ENCODE measurements around the gene SH2D1B.
A peak's percentile ranks its signal among the peaks of the same experiment; 100 is the strongest.
"Not testable (repeated sequence)": the region's sequence is repeated elsewhere in the genome, so short reads cannot be mapped to it uniquely, and the experiment has no call there.

The SH2D1B gene, protein sequence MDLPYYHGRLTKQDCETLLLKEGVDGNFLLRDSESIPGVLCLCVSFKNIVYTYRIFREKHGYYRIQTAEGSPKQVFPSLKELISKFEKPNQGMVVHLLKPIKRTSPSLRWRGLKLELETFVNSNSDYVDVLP

DNA sequence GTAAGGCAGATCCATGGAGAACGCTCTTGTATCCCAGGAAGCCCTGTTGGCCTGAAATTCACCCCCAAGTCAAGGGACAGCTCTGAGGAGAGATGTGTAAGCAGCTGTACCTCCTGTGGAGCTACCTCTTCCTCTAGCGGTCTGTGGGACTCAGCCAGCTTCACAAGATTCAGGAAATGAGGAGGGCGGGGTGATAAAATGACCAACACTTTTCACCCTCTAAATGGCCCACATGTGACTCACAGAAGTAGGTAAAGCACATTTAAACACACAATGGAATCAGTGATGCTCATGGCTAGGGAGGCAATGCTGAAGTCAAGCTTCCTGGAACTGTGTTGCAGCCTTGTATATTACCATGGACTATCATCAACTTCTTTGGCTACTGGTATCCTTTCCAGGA is at the start of gene SH2D1B:
SH2D1B (minus strand) TSS at position 135 of the 400 bp plus-strand sequence; CDS start at position 15, 120 bp downstream.
- DNase-seq = no peak

DNA sequence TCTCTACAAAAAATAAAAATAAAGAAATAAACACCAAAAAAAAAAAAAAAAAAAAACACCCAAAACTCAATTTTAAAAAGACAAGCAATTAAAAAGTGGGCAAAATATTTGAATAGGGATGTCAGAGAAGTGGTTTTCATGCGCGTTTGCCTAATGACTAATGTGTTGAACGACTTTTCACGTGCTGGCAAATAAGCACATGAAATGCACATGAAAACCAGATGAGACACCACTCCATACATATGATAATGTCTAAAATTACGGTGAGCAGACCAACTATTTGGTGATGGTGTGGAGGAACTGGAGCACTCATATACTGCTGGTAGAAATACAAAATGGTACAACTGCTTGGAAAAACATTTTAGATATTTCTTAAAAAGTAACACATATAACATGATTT is 46.3 kb upstream of the SH2D1B start:
- no peak for DNase-seq

DNA sequence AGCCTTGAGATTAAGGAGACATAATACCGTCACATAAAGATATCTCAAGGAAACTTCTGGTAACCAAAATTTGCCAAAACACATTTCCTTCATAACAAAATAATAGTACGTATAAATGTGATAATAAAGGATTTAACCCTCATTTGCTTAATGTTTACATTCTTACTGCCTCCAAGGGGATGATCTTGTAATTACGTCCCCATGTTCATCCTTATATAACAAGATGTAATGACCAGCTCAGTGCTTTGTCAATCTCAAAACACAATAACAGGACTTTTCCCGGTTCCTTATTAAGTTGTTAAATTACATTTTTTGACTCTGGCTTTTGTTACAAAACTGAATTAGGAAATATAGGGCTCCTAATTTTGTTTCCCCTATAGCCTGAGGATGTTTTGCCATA is 44.4 kb upstream of the SH2D1B start:
- no peak for DNase-seq

DNA sequence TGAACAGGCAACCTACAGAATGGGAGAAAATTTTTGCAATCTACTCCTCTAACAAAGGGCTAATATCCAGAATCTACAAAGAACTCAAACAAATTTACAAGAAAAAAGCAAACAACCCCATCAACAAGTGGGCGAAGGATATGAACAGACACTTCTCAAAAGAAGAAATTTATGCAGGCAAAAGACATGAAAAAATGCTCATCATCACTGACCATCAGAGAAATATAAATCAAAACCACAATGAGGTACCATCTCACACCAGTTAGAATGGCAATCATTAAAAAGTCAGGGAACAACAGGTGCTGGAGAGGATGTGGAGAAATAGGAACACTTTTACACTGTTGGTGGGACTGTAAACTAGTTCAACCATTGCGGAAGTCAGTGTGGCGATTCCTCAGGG is 42.4 kb upstream of the SH2D1B start:
- not testable (repeated sequence) for DNase-seq

DNA sequence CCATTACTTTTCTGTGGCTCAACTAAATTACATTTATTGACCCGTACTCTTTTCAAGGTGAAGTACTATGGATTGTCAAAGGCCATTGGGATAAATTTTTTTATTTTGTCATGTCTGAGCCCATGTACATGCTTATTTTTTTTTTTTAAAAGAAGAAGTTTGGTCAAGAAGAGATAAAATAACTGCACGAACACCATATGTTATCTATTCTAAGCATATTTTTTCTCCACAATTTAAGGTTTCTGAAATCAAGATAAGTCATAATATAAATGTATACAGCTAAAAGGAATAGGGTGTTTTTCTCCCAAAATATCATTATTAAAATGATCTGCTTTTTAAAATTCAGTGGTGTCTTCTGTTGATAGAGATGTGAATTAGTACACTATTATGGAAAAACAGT is 35.0 kb upstream of the SH2D1B start:
- DNase-seq = no peak

DNA sequence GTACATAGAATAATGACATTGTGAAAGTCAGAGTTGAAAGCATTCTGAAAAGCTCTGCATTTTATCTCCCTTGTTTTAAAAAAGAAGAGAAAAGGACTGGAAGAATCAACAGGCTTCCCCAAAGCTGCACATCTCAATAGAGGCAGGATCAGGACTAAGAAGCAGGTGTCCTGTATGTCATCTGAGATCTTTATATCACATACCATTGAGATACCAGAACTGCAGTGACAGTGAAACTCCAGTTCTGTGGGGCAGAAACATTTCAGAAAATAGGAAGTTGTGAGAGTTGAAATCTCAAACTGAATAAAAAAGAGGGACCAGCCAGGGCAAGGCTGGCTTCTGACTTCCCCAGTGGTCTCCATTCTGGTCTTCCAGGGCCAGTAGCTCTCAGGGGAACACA is 33.0 kb upstream of the SH2D1B start:
- no peak for DNase-seq

DNA sequence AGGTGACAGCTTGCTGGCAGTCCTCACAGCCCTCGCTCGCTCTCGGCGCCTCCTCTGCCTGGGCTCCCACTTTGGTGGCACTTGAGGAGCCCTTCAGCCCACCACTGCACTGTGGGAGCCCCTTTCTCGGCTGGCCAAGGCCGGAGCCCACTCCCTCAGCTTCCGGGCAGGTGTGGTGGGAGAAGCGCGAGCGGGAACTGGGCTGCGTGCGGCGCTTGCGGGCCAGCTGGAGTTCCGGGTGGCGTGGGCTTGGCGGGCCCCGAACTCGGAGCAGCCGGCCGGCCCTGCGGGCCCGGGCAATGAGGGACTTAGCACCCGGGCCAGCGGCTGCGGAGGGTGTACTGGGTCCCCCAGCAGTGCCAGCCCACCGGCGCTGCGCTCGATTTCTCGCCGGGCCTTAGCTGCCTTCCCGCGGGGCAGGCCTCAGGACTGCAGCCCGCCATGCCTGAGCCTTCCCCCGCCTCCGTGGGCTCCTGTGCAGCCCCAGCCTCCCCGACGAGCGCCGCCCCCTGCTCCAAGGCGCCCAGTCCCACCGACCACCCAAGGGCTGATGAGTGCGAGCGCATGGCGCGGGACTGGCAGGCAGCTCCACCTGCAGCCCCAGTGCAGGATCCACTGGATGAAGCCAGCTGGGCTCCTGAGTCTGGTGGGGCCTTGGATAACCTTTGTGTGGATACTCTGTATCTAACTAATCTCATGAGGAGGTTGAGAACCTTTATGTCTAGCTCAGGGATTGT is 21.2 kb upstream of the SH2D1B start:
- not testable (repeated sequence) for DNase-seq

DNA sequence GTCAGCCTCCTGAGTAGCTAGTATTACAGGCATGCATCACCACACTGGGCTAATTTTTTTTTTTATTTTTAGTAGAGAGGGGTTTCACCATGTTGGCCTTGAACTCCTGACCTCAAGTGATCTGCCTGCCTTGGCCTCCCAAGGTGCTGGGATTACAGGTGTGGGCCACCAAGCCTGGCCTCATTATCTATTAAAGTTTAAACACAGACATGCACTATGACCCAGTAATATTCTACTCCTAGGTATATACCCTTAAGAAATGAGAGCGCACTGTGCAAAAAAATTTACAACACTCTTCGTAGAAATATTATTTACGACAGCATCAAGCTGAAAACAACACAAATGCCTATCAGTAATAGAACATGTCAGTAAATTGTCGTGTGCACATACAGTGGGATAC is 18.6 kb upstream of the SH2D1B start:
- DNase-seq = no peak

DNA sequence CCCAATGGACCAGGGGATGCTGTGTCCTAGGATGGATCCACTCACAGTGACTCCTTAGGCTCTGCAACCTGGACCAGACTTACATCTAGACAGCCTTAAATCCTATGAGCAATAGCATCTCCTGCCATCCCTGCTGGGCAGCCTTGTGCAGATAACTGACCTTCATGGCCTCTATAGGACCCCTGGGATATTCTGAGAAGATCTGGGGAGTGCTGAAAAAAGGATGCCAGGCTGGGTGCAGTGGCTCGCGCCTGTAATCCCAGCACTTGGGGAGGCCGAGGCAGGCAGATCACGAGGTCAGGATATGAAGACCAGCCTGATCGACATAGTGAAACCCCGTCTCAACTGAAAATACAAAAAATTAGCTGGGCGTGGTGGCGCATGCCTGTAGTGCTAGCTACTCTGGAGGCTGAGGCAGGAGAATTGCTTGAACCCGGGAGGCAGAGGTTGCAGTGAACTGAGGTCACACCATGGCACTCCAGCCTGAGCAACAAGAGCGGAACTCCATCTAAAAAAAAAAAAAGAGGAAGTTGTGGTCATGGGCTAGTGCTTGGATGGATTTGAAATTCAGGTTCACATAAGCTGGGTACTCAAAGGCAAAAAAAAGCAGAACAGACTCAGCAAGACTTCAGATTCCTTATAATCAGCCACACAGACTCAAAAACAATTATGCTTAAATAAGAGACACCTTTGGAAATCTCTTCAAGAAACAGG is 10.9 kb upstream of the SH2D1B start:
- no peak for DNase-seq

DNA sequence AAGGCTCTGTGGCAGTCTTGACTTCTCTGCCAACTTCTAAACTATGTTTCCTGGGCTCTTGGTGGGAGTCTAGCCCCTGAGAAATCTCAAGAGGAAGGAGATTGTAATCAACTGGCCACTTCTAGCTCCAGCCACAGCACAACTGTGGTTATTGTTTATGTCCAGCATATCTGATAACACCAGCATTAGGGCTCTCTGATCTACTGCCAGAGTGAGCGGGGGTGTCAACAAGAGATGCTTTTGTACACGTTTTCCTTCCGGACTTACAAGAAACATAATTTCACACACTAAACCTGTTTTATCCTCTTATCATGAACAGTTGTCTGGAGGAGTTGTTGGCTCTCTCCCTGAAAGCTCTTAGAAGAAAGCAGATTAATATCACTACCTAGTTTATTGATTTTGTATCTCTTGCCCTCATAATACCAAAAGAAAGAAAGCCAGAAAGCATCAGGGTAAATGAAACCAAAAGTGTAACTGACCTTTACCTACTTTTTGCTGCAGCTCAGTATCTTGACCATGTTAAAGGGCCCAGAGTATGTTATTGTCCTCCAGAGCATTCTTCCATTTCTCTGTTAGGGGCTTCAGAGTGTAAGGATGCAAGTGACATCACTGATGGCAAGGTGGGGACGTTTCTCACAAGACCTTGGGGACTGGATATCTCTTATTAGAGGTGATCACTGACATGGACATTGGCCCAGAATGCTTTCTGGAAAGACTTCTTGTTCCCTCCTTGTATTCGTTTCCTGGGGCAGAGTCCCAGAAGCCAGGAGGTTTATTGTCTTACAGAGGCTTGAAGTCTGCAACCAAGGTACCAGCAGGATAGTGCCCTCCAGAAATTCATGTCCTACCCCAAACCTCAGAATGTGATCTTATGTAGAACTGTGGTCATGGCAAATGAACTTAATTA is 9.6 kb upstream of the SH2D1B start:
- no peak for DNase-seq

DNA sequence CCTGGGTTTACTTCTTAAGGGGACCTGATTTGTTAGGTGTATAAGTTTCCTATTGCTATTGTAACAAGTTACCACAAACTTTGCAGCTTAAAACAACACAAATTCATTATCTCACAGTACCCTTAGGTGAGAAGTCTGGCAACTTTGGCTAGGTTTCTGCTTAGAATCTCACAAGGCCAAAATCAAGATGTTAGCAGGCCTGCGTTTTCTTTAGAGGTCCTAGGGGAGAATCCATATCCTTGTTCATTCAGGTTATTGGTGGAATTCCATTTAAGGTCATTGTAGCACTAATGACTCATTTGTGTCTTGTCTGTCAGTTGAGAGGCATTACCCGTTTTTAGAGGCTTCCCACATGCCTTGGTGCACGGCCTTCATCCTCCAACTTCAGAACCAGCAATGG is 8.2 kb upstream of the SH2D1B start:
- DNase-seq = no peak

DNA sequence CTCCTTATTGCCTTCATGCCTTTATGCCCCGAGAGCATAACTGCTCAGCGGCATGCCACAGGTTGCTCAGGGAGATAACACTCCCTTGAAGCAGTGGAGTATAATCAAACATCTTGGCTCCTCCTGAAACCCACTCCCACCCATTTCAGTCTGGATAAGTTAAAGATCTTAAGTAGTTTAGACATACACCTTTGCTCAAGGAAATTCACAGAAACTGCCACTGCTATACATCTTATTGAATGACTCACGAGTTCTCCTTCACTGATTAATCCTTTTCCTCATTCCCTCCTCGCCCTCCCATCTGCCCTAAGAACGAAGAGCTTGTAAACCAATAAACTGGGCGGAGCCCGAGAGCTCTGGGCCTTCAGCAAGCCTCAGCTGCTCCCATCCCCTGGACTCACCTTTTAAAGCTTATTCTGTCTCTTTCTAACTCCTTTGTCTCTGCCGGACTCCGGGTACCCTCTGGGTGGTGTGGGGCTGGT is 7.6 kb upstream of the SH2D1B start:
- DNase-seq = not testable (repeated sequence)

DNA sequence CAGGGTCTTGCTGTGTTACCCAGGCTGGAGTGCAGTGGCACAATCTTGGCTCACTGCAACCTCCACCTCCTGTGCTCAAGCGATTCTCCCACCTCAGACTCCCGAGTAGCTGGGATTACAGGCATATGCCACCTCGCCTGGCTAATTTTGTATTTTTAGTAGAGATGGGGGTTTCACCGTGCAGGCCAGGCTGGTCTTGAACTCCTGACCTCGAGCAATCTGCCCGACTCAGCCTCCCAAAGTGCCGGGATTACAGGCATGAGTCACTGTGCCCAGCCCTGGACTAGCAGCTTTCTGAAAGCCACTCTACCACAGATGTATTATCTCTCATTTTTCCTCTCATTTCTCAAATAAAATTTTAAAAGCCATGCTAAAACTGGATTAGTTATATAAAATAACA is 6.6 kb upstream of the SH2D1B start:
- DNase-seq = not testable (repeated sequence)

DNA sequence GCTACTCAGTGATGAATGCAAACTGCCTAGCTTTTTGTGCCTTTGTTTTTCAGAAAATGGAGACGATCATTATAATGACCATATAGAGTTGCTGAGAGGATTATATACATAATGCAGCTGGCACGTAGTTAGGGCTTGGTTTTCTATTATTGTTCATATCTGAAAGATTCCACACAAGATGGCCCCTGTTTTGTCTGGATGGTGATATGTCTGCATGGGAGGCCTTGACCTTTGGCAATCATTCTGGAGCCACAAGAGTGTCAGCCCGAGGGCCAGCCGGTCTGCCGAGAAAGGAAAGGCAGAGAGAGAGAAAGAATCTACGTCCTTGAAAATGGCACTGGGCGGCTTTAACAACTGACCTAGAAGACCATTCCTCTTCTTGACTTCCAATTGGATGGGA is 5.7 kb upstream of the SH2D1B start:
- DNase-seq = no peak

DNA sequence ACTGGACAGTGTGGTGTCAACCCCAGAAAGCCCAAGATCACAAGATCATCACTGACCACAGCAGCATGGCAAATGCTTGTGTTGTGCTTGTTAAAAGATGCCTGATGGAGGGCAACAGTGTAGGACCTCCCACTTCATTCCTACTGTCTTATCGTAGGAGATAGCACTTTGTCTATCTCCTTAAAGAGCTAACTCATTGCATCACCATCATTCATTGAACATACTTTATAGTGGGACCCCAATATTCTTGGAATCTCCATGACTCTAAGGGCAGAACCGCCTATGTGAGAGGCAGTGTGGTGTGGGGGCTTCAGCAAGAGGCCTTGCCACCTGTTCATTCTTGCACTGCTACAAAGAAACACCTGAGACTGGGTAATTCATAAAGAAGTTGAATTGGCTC is 5.0 kb upstream of the SH2D1B start:
- DNase-seq = no peak

DNA sequence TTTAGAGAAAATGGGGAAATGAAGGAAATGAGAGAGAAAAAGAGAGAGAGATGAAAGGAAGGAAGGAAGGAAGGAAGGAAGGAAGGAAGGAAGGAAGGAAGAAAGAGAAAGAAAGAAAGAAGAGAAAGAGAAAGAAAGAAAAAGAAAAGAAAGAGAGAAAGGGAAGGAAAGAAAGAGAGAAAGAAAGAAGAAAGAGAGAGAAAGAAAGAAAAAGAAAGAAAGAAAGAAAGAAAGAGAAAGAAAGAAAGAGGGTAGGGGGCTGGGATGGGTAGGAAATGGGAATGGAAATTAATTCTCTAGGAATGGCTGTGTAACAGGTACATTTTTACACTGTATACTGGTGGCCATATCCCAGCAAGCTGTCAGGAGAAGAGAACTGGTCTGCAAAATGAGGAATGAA is 4.3 kb upstream of the SH2D1B start:
- no peak for DNase-seq

DNA sequence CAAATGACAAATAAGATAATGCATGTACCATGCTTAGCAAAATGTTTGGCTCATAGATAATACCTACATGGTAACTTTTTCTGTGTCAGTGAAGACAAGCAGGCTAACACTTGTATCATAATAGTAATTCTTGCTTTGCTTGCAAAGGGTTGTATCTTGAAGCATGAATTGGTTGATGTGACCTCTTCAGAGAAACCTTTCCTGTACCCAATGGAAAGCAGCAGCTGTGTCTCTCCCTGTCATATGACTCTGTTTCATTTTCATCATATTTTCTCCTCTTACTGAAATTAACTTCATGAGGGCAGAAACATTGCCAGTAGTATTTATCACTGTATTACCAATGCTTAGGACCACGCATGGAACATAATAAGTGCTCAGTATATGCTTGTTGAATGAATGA is 4.4 kb downstream of the SH2D1B start:
- DNase-seq = no peak

DNA sequence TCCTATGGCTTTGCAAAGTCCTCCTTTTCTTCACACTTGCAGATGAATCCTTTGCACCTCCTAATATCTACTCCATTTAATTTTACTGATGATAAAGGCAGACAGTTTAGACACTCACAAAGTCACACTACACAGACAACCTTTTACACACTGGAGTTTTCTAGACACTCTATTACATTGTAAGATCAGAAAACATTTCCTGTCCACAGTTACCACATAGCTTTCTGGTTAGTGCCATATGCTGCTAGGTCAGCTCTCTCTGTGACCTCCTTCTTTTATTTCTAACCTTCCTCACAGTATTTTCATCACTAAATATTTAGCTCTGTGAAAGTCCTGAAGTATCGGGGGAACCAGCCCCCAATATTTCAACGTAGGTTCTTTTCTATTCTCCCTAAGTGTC is 5.1 kb downstream of the SH2D1B start:
- no peak for DNase-seq

DNA sequence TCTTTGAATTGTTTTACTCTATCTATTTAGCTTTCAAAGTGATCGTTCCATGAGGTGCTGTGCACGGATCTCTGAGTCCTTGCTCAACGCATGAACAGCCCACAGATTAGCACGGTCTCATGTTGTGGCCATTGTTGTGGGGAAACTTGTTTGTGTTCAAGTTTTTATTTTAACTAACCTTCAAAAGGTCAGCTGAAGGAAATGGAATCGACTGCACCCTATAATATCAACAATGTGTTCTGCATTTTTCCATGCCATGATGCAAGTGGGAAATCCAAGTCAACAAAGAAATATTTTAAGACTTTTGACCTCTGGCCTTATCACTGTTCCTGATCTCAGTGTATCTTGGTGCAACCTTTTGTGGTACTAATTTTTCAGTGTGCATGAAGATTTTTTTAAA is 6.1 kb downstream of the SH2D1B start:
- no peak for DNase-seq

DNA sequence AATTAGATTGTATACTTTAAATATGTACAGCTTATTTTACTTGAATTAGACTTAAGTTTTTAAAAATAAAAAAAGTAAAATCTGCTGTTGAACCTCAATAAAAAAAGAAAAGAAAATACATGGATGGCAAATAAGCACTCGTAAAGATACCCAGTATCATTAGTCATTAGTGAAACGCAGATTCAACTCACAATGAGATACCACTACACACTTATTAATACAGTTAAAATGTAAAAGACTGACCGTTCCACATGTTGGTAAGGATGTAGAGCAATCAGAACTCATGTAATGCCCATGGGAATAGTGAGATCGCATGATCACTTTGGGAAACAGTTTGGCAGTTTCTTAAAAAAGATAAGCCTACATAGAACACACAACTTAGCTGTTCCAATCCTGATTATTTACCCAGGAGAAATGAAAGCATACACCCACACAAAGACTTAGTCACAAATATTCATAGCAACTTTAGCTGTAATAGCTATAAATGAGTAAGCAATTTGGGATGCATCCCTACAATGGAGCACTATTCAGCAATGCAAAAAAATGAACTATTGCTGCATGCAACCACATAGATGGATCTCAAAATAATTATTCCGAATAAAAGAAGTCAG is 7.3 kb downstream of the SH2D1B start:
- DNase-seq = no peak

DNA sequence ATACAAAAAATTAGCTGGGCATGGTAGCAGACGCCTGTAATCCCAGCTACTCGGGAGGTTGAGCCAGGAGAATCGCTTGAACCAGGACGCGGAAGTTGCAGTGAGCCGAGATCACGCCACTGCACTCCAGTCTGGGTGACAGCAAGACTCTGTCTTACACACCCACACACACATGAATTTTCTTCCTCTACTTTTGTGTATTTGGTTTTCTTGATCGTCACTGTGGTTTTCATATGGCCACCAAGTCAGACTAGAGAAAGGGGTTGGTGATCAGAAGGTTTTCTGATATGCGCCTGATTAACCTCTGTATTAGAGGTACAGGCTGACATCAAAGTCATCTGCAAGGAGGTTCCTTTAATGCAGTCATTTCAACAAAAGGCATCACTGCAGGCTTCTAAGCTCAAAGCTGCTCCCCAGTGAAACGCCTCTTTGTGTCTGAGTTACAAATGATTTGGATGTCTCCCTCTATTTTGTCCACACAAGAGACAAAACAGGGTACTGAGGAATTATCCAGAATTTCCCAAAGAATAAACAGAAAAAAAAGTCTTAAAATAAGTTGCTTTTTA is 11.1 kb downstream of the SH2D1B start:
- DNase-seq = peak in 1 of 2 experiments; percentile 16

DNA sequence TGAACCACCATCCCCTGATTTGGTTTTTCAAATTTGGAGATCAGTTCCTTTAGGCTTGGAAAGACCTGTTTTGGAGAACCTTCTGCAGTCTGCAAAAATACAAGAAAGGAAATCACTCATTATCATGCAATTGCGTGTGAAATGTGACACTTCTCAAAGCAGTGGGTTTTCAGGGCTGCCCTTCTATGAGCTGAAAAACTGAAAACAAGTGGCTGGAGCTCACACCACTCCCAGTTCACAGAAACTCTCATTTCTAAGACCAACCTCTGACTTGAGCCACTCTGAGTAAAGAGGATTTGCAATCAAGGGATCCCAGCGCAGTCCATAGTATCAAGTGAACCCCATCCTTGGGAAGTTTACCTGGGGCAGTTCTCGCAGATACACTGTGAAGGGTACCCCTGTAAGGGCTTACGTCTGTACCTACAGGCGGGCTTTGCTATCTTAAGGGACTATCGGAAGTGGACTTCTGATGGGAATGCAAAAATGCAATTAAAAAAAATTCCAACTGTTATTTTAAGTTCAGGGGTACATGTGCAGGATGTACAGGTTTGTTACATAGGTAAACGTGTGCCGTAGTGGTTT is 12.8 kb downstream of the SH2D1B start:
- DNase-seq = peak in 1 of 2 experiments; percentile 16
